ENCODE data around the gene MYBPC3. TPM values are rescaled to one million over a fixed set of nuclear protein-coding genes. Genes with fewer than 3 reads are reported as not detected.
A peak's percentile ranks its signal among the peaks of the same experiment; 100 is the strongest.

MYBPC3 gene
- polyA plus RNA-seq, 3 donors: 0.03 to 7.8 TPM; not detected in 1

DNA sequence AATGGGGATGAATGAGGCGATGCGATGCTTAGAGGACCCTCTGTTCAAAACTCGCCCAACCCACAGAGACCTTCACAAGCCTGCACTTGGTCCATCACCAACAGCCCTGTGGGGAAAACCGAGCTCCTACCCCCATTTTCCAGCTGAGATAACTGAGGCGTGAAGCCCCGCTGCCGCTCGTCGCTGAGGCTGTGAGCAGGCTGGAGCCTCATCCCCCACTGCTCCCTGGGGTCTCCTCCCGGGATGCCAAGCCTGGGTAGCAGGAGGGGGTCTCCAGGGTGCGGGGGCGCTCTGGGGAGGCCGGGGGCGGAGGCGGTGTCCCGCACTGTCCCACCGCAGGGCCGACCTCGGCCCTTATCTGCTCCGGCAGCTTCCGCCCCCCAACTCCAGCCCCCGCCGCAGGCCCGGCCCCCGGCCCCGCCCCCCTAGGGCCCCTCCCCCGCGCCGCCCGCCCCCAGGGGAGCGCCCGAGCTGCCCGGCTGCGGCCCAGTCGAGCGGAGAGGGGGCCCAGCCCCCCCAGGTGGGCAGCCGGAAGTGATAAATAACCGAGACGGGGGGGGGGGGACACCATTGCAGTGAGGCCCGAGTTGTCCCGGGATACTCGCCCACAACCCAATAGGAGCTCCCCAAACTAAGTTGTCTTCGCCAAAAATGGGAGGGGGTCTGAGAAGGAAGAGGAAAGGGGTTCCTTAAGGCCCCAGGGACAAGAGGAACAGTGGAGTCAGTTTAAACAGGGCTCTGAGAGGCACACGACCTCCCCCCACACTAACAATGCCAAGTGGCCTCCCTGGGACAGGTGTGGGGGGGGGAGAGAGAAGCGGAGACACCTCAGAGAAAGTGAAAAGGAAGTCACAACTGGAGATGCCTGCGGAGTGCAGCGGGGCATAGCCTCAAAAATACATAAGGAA lies 47.6 kb upstream of the MYBPC3 start:
- peaks cover 49 to 61% of the 10 kb centered on the region in 2 donors for H3K4me1 ChIP-seq (ENCODE audit: control insufficient read depth in 1 of 2, insufficient read depth in 2 of 2, low read length in 2 of 2)
- intact Hi-C loops (cut with micrococcal nuclease): no loop called here

GRCh38 chr11:47398551-47398950 lies 46.0 kb upstream of the MYBPC3 start:
- Histone ChIP-seq H3K4me3 (replicated peaks in 1 of 3; ENCODE audit: low read depth in 2 of 3, low read length in 3 of 3) (no peak overlapping the region), H3K27me3 (ENCODE audit: control insufficient read depth in 2 of 2, insufficient read depth in 2 of 2, low read length in 2 of 2) (no peaks in the 10 kb centered on the region), H3K4me1 (ENCODE audit: control insufficient read depth in 1 of 2, insufficient read depth in 2 of 2, low read length in 2 of 2) (peaks cover 63 to 72% of the 10 kb centered on the region in 2 donors), H3K36me3 (replicated peaks in 1 of 2; ENCODE audit: control insufficient read depth in 1 of 2, insufficient read depth in 2 of 2, low read length in 2 of 2) (no peaks in the 10 kb centered on the region), H3K4me2 (replicated peaks; ENCODE audit: extremely low read depth, low read length, poor library complexity, severe bottlenecking) (no peak overlapping the region), H4K20me1 (ENCODE audit: insufficient read depth, low read length) (no peaks in the 10 kb centered on the region), H3K27ac (ENCODE audit: low read depth in 1 of 2, low read length in 2 of 2) (no peak overlapping the region), H2AFZ (ENCODE audit: insufficient read depth, low read depth, low read length, poor library complexity, severe bottlenecking) (no peak overlapping the region), H3K9me3 (replicated peaks in 1 of 2; ENCODE audit: control insufficient read depth in 1 of 2, insufficient read depth in 1 of 2, low read length in 2 of 2) (no peaks in the 10 kb centered on the region), H3K79me2 (ENCODE audit: insufficient read depth, low read length) (peaks cover 33% of the 10 kb centered on the region), H3K9ac (ENCODE audit: insufficient read depth, low read length, poor library complexity, severe bottlenecking) (no peak overlapping the region)
- intact Hi-C loops (cut with micrococcal nuclease): no loop called here
- WGBS (ENCODE audit: insufficient coverage): 100% methylated on average over 1 of the region's 1 CpG
- H3K4me3 Mint-ChIP-seq: no peak overlapping the region
- TF ChIP-seq, protein P1, sequence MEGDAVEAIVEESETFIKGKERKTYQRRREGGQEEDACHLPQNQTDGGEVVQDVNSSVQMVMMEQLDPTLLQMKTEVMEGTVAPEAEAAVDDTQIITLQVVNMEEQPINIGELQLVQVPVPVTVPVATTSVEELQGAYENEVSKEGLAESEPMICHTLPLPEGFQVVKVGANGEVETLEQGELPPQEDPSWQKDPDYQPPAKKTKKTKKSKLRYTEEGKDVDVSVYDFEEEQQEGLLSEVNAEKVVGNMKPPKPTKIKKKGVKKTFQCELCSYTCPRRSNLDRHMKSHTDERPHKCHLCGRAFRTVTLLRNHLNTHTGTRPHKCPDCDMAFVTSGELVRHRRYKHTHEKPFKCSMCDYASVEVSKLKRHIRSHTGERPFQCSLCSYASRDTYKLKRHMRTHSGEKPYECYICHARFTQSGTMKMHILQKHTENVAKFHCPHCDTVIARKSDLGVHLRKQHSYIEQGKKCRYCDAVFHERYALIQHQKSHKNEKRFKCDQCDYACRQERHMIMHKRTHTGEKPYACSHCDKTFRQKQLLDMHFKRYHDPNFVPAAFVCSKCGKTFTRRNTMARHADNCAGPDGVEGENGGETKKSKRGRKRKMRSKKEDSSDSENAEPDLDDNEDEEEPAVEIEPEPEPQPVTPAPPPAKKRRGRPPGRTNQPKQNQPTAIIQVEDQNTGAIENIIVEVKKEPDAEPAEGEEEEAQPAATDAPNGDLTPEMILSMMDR (IDR thresholded peaks at IDR 0.05): no peak
- peaks cover 1 to 10% of the 10 kb centered on the region in 2 donors for H3K36me3 Mint-ChIP-seq
- H3K9me3 Mint-ChIP-seq: no peaks in the 10 kb centered on the region
- no peak for DNase-seq
- peak overlapping the region in 1 of 7 donors; percentile 46 for H3K27ac Mint-ChIP-seq
- H3K4me1 Mint-ChIP-seq: peaks cover 60% of the 10 kb centered on the region
- peaks cover 0 to 2% (median 0%) of the 10 kb centered on the region in 3 donors for H3K27me3 Mint-ChIP-seq (ENCODE audit: low read depth in 3 of 3)

More for the DNA sequence above, 47.6 kb upstream of the MYBPC3 start:
- Mint-ChIP-seq H3K4me3 (peak overlapping the region; percentile 70 to 88), H3K27ac (peak overlapping the region; percentile 86 to 96 (median 91)), H3K9me3 (no peaks in the 10 kb centered on the region), H3K36me3 (no peaks in the 10 kb centered on the region), H3K4me1 (peaks cover 52% of the 10 kb centered on the region), H3K27me3 (ENCODE audit: low read depth in 3 of 3) (peaks cover 0 to 2% (median 1%) of the 10 kb centered on the region in 3 donors)
- no peaks in the 10 kb centered on the region for H3K36me3 ChIP-seq (replicated peaks in 1 of 2; ENCODE audit: control insufficient read depth in 1 of 2, insufficient read depth in 2 of 2, low read length in 2 of 2)
- H3K9me3 ChIP-seq (replicated peaks in 1 of 2; ENCODE audit: control insufficient read depth in 1 of 2, insufficient read depth in 1 of 2, low read length in 2 of 2): no peaks in the 10 kb centered on the region
- 22% methylated on average over 10 of the region's 47 CpGs for WGBS (ENCODE audit: insufficient coverage)
- no peaks in the 10 kb centered on the region for H3K27me3 ChIP-seq (ENCODE audit: control insufficient read depth in 2 of 2, insufficient read depth in 2 of 2, low read length in 2 of 2)
- H3K4me2 ChIP-seq (replicated peaks; ENCODE audit: extremely low read depth, low read length, poor library complexity, severe bottlenecking): peak overlapping the region; percentile 65
- peak in 1 of 3 donors; percentile 4 for DNase-seq
- H2AFZ ChIP-seq (ENCODE audit: insufficient read depth, low read depth, low read length, poor library complexity, severe bottlenecking): peak overlapping the region; percentile 43
- H3K27ac ChIP-seq (ENCODE audit: low read depth in 1 of 2, low read length in 2 of 2): peak overlapping the region; percentile 71 to 80
- TF ChIP-seq, protein P1 (IDR thresholded peaks at IDR 0.05): no peak
- peak overlapping the region; percentile 14 to 71 (median 33) for H3K4me3 ChIP-seq (replicated peaks in 1 of 3; ENCODE audit: low read depth in 2 of 3, low read length in 3 of 3)
- no peaks in the 10 kb centered on the region for H4K20me1 ChIP-seq (ENCODE audit: insufficient read depth, low read length)
- peaks cover 19% of the 10 kb centered on the region for H3K79me2 ChIP-seq (ENCODE audit: insufficient read depth, low read length)
- peak overlapping the region; percentile 70 for H3K9ac ChIP-seq (ENCODE audit: insufficient read depth, low read length, poor library complexity, severe bottlenecking)

All from CD14-positive monocyte (primary cell).